ENCODE data around the gene C1QTNF8.
"Not testable (repeated sequence)": the region's sequence is repeated elsewhere in the genome, so short reads cannot be mapped to it uniquely, and the experiment has no call there.

Gene C1QTNF8

DNA sequence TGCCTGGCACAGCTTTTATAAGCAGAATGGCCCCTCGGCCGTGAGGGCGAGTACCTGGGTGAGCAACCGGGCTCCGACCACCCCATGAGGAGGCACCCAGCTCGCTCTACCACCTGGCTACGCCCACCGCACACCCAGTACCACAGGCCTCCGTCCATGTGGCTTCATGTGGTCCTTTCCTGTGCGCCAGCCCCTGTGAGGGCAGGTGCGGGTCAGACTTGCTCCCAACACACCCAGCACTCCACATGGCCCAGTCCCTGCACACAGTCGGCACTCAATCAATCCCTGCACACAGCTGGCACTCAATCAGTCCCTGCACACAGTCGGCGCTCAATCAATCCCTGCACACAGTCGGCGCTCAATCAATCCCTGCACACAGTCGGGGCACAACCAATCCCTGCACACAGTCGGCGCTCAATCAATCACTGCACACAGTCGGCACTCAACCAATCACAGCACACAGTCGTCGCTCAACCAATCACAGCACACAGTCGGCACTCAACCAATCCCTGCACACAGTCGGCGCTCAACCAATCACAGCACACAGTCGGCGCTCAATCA is 4.0 kb downstream of the C1QTNF8 start:
- DNase-seq: no peak

DNA sequence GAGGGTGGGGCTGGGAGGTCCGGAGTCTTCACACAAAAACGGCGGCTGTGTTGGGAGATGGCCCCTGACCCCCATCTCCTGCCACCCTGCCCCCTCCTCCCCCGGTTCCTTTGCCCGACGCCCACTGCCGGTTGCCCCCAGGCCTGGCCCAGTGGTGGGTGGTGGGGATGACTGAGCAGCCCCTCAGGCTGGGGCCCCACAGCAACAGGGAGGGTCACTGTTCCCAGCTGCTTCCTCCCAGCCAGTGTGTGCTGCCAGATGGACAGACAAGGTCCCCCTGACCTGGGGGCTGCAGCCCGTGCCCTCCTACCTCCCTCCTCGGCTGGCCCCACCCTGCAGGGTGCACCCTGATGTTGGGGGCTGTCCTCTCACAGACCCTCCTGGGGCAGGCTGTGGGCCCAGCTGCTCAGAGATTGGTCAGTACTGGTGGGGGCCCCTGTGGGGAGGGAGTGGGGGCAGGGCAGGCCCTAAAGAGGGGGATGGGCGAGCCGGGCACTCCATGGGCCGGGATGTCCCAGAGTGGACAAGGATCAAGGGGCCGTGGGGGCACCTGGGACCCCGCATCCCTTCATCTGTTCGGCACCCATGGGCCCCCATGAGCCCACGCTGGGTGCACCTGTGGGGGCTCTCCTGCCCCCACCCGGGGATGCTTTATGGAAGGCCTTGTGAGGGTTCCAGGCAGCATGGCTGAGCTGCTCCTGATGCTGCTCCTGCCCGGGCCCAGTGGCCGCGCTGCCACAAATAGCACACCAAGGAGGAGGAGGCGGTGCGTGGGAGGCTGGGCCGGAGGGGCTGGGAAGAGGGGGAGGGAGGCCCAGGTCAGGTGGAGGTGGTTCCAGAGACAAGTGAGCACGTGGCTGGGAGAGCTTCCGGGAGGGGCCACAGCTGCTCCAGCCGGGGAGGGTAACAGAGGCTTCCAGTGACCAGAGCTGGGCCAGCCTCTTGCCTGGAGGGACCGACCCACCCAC is 5.1 kb downstream of the C1QTNF8 start:
- peak; percentile 45 for DNase-seq

DNA sequence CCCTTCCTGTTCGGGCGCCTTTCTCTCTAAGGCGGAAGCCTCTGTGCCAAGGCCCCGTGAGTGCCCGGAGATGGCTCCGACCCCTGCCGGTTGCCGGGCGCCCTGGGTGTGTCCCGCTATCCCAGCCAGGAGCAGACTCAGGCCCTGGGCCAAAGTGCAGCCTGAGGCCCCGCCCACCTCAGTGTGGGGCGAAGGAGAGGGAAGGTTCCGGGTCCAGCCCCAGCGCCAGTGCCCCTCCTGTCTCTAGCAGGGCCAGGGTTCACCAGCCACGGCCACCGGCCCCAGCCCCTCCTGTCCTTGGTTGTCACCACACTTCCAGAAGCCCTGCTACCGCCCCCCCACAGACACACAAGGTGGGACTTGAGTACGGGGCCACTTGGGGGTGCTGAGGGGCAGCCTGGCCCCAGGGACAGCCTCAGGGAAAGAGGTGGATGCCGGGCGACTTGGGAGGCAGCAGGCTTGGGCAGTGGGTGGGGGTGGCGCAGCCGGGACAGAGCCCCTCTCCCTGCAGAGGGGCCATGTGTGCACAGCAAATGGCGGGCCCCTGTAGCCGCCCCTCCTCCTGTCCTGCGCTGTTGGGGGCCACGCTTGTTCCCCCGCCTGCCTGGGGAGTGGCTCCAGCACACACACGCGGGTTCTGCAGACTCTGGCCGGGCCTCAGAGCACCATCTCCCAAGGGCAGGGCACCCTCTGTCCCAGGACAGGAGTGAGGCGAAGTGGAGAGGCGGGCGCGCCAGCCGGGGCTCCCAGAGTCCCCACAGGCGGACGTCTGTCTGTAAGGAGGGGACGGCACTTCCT is 6.0 kb downstream of the C1QTNF8 start:
- DNase-seq: no peak

DNA sequence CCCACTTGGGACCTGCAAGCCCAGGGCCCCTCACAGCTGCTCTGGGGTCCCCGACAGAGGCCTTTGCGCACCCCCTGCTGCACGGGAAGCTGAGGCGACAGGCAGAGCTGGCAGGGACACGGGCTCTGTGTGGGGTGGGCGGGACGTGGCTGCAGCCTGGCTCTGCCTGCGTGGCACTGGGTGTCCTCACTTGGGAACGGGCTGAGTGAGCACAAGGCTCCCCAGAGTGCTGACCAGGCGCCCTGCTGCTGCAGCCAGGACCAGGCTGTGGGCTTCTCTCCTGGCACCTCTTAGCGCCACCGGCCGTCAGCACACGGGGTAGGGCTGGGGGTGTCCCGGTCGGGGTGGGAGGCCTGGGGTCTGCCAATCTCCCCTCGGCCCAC is 6.6 kb downstream of the C1QTNF8 start:
- no peak for DNase-seq

DNA sequence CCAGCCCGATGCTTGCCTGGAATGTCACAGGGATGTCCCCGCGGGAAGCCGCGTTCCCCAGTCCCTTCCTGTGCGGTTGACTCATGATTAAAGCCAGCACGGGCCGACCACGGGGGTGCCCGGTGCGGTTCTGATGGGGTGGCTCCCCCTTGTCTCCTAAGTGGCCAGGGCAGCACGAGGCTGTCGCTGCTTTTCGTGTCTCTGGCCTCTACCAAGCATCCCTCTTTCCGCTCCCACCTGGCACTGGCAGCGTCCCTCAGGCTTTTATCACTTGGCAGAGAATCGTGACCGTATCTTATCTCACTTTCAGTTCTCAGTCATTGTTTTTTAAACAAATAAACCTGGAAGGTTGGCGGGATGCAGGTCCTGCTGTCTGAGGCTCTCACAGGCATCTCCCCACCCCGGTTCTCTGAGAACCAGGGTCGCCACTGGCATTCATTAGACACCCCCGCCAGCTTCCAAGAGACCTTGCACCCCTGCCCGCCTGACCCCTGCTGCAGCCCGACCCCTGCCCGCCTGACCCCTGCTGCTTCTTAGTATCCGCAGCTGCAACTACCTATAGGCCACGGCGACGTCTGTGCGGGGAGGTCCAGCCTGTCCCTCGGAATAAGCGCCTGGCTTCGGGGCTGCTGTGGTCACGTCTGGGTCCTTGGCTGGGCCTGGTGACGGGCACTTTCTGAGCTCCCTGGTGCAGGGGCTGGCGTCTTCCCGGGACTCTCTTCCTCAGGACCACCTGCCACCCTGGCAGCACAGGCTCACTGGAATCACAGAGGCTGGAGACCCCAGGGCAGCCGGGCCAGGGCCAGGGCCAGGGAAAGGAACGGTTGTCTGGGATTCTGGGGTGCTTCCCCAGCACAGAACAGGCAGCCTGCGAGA is 7.5 kb downstream of the C1QTNF8 start:
- DNase-seq: no peak

DNA sequence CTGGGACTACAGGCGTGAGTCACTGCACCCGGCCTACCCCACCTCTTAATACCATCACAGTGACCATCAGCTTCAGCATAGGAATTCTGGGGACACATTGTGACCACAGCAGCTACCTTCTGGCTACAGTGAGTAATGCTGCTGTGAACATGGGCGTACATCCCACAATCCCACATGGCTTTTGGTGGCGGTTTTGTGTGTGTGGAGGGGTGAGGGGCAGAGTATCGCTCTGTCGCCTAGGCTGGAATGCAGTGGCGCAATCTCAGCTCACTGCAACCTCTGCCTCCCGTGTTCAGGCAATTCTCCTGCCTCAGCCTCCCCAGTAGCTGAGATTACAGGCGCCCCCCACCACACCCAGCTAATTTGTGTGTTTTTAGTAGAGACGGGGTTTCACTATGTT is 9.6 kb downstream of the C1QTNF8 start:
- not testable (repeated sequence) for DNase-seq

DNA sequence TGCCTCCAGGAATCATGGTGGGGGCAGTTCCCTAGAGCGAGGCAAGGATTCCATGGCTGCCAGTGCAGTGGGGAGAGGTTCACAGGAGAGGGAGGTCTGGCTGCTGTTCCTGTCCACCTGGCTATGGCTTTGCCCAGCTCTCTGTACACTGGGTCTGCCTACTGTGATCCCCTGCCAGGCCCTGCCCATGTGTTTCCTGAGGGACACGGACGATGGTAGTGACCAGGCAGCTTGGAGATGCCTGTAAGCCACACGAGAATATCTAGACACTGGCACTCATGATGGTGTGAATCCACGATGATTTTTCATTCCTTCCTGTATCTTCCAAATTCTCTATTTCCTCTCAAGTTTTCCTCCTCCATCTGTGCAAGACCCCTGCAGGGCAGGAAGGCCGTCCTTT is 11.1 kb downstream of the C1QTNF8 start:
- DNase-seq: no peak

DNA sequence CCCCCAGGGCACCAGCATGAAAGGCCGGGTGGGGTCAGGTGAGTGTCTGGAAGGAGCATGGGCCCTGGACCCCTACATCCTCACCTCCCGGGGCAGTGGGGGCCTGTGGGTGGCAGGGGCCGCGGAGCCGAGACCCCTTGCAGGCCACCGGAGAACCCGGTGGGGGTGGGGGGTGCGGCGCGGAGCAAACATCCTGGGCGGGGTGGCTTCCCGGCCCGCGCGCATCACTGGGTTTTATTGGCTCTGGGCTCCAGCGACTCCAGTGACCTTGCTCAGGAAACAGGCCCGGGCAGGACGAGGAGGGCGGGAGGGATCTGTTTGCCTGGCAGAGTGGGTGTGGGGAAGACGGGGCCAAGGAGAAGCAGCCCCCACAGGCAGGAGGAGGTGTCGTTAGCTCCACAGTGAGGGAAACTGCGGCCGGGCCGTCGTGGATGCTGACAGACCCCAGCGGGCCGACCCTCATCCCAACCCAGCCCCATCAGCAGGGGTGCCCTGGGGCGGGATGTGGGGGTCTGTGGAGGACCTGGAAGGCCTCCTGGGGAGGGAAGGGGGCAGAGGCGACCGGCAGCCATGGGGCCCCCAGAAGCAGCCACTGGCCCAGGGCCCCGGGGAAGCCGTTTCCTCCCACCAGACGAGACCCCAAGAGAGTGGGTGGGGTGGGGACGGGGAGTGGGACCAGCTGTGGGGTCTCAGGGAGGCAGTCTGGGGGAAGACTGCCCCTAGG is 12.9 kb downstream of the C1QTNF8 start:
- DNase-seq: peak; percentile 35

DNA sequence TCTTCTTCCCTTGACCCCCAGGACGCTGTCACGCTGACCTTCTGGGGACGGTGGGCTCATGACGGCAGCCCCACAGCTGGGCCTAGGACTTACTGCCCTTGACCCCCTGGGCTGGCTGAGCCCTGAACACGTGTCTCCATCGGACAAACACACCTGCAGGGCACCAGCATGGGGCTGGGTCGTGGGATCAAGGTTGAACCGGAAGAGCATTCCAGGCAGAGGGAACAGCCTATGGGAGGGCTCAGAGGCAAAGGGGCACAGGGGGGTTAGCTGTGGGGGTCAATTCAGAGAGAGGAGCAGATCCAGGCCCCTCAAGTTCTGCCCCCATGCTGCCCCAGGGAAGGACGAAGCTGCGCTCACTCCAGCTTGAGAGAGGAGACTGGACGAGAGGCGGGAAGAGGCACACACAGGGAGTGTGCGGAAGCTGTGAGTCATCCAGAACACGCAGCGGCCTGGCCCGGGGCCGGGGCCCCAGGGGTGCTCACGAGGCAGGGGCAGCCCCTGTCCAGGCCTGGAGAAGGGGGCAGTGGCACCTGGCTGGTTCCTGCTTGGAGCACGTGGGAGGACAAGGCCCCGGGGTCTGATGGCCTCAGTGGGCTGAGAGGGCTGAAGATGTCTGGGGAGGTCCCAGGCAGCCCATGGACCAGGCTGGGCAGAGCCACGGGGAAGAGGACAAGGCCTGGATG is 13.6 kb downstream of the C1QTNF8 start:
- no peak for DNase-seq

DNA sequence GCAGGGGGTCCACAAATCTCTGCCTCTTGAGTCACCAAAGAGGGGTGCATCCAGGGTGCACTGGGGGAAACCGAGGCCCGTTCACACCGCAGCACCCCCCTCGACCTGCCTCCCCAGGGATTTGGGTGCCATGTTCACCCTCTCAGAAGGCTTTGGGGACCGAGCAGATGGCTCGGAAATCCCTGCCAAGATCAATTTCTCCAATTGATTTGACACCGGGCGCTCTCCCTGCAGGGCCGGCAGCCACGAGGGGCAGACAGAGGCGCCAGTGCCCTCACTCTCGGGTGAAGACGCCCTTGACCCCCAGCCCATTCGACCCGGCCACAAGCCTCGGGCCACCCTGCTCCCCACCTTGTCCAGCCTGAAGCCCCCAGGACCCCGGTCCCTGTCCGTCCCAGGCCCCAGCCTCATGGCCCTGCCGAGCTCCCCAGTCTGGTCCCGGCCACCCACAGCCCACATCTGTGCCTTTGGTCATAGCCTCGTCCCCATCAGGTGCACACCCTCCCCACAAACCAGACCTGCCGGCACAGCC is 14.2 kb downstream of the C1QTNF8 start:
- no peak for DNase-seq

DNA sequence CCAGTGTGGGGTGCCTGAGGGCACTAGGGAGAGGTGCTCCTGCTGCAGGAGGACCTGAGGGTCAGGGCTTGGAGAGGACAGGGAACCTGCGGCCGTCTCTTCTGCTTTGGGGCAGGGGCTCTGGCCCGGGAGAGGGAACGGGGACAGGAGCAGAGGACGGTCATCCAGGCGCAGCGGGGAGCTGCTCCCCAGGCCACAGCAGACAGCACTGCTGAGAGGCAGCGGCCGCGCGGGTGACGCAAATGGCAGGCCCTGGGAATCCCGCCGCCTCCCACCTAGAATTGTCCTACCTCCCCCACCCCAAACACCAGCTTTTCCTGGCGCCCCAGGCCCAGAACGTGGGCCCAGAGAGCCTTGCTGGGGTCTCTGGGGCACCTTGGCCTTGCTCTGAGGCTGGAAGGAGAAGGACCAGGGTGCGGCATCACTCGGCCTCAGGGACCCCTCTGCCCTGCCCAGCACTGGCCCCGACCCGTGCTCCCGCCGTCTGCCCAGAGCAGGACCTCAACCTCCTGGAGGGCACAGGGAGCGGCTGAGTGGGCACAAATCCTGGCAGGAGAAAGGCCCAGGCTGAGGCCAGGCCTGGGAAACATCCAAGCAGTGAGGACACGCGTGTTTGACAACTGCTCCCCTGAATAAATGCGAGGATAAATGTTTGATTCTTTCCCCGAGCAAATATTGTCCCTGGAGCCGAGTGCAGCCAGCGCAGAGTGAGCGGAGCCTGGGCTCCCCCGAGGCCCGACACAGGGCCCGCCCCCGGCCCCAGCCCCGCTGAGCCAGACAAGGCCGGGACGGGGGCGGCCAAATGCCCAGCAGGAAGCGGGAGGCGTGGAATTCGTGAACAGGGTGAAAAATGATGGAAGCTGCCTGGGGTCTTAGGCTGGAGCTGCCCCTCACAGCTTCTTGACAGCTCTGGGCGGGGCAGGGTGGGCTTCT is 15.0 kb downstream of the C1QTNF8 start:
- peak; percentile 72 for DNase-seq

DNA sequence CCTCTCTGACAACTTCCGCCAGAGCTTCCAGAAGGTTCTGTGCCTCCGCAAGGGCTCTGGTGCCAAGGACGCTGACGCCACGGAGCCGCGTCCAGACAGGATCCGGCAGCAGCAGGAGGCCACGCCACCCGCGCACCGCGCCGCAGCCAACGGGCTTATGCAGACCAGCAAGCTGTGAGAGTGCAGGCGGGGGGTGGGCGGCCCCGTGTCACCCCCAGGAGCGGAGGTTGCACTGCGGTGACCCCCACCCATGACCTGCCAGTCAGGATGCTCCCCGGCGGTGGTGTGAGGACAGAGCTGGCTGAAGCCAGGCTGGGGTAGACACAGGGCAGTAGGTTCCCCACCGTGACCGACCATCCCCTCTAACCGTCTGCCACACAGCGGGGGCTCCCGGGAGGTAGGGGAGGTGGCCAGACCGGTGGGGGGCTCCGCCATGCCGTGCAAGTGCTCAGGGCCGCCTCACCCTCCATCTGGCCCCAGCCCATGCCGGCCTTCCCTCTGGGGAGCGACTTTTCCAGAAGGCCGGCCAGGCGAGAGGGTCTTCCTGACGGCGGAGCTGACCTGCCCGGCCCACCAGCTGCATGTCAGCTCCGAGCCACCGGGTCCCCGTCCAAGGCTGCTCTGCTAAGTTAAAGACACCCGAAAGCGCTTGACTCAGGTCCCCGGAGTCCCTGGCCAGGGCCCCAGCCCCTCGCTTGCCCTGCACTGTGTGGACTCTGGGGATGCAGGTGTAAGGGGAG is 16.1 kb downstream of the C1QTNF8 start:
- no peak for DNase-seq

DNA sequence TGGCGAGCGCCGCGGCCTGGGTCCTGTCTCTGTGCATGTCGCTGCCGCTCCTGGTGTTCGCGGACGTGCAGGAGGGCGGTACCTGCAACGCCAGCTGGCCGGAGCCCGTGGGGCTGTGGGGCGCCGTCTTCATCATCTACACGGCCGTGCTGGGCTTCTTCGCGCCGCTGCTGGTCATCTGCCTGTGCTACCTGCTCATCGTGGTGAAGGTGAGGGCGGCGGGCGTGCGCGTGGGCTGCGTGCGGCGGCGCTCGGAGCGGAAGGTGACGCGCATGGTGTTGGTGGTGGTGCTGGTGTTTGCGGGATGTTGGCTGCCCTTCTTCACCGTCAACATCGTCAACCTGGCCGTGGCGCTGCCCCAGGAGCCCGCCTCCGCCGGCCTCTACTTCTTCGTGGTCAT is 16.7 kb downstream of the C1QTNF8 start:
- no peak for DNase-seq

DNA sequence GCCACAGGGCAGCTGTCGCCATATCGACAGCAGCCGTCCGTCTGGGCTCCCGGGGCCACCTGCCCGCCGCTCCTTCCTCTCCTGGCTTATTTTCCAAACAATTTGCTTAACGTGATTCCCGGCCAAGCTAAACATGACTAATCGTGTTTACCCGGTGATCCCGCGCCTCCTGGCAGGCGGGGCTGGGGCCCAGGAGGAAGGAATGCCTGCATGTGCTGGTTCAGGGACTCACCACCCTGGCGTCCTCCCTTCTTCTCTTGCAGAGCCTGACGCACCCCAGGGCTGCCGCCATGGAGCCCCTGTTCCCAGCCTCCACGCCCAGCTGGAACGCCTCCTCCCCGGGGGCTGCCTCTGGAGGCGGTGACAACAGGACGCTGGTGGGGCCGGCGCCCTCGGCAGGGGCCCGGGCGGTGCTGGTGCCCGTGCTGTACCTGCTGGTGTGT is 17.4 kb downstream of the C1QTNF8 start:
- DNase-seq: peak; percentile 98

DNA sequence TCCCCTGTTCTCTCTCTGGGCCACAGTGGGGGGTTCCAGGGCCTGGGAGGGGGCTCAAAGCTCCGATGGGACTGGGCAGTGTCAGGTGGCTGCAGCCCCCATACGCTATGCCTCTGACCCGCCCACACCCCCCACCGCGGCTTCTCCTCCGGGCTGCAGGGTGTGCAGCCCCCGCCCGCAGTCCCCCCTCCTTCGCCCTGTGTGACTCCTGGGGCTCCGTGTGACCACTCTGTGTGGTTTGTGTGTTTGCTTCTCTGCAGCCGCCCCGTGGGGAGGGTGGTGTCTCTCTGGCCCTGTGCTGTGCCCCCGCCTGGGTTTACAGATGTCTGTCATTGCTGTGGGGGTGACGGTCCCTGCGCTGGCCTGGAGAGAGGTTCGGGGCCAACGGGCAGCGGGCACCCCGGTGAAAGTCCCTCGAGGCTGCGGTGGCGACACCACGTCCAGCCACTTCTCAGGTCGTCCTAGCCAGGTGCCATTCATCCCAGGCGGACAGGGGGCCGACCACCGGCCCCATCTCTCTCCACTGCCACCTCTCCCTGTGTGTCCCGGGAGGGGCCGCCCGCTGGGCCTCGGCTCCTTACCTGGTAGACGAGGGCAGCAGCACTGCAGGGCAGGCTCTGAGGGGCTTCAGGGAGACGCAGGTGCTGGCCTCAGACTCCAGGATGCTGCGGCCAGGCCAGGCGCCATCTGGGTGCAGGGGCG is 18.0 kb downstream of the C1QTNF8 start:
- peak; percentile 65 for DNase-seq

DNA sequence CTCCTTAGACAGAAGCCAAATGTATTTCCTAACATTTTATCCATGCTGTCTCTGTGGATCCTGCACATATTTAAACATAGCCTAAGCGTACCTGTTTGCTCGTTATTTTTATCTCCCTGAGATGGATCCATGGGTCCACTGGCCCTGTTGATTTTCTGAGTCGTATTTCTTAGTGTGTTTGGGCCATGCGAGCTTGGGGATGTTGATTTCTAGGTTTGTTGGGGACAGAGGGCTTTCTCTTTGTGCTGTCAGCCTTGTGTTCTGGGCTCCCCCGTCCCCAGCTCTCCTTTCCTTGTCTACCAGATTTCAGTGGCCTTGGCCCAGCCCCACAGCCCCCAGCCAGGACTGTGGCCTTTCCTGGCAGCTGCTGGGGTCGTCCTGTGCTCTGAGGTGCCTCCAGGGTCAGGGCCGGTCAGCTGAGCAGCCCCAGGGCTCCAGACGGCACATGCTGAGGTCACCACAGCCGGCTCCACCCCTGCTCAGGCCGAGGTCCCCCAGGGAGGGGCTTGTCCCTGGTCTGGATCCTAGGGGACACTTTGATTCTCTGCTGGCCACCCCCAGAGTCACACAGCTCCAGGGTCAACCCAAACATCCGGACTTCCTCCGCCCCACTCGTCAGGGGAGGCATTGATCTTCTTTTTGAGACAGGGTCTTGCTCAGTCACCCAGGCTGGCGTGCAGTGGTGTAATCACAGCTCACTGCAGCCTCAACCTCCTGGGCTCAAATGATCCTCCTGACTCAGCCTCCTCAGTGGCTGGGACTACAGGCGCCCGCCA is 19.1 kb downstream of the C1QTNF8 start:
- no peak for DNase-seq

DNA sequence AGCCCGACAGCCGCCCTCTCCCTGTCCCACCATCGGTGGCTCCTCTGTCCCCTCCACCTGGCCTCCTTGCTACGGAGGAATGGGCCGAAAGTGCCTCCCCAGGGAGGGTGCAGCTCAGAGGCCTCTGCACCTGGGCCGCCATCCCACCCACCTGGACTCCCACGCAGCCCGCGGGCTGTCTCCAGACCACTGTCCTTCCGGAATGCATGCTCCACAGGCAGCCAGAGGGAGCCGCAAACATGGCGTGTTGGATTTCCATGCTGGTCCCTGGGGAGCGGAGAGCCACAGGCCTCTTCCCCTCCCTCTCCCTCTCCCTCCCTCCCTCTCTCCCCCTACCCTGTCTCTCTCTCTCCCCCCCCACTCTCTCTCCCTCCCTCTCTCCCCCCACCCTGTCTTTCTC is 20.5 kb downstream of the C1QTNF8 start:
- peak; percentile 68 for DNase-seq

DNA sequence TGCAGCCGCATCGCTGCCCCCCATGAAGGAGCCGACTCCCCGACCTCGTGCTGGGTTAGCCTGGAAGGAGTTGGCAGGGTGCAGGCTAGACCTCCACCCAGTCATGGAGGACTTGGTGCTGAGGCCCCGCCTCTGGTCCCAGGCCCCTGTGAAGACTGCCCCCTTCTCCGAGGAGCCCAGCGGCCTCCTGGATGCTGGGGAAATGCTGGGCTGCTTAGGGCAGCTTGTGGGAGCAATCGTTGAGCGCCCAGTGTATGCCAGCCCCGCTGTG is 21.7 kb downstream of the C1QTNF8 start:
- DNase-seq: no peak

Measured in NCI-H69 (cell line).